ENCODE results near the gene CSKMT.

DNA sequence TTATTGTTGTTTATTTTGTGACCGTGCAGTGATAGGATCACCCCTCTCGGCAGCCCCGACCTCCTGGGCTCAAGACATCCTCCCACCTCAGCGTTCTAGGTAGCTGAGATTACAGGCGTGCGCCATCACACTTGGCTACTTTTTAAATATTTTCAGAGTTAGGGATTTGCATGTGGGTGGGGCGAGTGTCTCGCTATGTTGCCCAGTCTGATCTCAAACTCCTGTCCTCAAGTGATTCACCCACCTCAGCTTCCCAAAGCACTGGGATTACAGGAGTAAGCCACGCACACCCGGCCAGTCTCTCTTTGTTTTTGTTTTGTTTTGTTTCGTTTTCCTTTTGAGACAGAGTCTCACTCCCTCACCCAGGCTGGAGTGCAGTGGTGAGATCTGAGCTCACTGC is 10.8 kb upstream of the CSKMT start:
- no peak for TF ChIP-seq CTCF (IDR thresholded peaks at IDR 0.05; ENCODE audit: insufficient read depth, low read length, poor library complexity, severe bottlenecking)
- TF ChIP-seq EZH2phosphoT487 (conservative IDR thresholded peaks at IDR 0.05; ENCODE audit: low read length), result no peak

All from SU-DHL-6 (cell line).